HG03469 (cell line): ENCODE results near the gene GNAZ.

Source experiments
- ATAC-seq: cut with Tn5 transposase; IDR thresholded peaks from one replicate; pipeline ENCODE4 v1.9.1; 2021; ENCODE audit warnings: mild to moderate bottlenecking, moderate library complexity, moderate number of reproducible peaks; ENCODE audit not compliant: unreplicated experiment

Gene GNAZ

DNA sequence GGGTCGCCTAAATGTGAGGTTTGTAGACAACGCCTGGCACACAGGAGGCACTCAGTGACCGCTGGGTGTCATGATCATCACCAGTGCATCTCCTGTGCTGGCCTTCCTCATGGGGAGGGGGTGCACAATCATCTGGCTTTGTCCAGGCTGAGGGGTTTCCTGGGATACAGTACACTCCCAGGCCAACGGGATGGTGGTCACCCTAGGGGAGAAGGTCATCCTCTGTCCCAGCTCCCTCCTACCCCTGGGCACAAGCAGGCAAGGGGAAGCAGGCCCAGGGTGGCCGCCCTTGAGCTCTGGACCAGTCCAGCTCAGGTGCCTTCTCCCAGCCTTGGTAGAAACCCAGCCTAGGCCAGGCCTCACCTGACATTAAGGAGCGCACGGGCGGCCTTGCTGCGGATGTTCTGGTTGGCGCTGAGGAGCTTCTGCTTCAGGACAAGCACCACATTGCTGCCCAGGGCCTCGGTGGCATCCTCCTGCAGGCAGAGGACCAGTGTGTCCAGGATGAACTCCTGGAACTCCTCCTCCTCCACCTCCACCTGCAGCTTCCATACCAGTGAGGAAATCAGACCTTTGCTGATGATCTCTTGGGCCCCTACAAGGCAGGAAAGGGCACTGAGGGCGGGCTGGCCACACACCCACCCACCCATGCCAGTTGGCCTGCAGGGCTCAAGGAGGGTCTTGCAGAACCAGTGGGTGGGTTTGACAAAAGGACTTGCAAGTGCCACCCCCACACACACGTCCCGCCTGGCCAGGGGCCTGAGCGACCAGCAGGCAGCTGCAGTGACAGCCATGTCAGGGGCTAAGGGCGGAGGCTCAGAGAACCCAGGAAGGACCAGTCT is 6.6 kb upstream of the GNAZ start:
- no peak for ATAC-seq

DNA sequence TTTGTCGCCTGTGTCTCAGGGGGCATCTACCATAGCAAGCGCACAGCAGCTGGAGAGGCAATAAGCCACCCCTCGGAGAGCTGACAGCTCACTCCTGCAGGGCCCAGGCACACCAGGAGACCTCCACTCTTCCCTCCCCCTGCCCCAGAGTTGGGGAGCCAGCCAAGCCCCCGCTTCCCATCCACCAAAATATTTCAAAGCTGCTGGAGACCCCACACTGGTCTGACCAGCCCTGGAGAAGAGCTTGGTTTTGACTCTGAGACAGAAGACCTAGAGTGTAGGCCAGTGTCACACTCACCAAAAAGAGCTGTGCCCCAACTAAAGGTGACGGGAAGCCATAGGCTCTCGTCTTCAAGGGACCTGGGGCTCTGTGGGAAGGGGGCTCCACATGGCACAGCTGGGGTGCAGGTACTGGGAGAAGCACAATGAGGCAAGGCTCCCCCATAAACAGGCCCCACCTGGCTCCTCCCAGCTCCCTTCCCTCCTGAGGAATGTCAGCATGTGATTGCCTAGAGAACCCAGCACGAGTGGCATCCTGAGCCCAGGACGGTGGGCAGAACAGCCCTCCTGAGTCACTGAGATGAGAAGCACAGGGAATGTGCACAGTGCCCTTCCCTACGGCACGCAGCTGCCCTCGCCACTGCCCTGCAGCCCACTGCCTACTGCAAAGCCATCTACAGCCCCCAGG is 5.8 kb upstream of the GNAZ start:
- ATAC-seq, result no peak

DNA sequence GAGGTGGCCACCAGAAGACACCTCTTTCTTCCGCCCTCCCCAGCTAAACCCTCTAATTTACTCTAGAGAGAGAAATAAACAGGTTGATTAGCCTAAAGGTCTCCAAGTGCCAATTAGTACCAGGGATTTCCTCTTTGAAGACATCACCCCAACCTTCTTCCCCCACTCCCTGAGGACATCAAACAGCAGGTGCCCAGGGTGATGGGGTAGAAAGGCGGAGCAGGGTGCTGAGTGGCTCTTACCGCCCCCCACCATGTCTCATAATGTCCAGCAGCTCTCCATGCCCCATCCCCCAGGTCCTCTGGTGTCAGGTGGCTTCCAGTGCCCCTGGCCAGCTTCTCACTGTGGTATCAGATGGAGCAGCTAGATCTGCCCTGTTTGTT is 5.3 kb upstream of the GNAZ start:
- no peak for ATAC-seq

DNA sequence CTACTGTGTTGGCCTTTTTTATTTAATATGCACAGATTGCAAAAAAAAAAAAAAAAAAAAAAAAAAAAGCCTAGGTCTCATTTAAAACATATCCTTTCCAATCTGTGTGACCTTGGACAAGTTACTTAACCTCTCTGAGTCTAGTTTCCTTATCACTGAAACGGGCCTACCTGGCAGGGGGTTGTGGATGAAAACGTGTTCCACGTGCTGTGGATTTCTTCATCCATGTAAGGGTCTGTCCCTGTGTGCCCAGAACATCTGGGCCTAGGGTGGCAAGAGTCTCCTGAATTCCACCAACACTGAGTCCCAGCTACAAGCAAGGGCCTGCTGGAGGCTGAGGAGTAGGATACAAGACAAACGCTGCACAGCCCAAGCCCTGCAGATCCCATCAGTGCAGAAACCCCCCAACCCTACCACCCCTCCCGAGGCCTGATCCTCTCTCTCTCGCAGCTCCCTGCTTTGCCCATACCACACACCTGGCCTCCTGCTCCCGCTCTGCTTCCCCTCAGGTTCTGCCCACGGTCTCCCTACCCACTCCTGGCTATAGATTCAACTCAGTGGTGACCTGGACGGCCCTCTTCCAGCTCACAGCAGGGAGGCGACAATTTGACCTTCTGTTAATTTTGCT is 4.7 kb upstream of the GNAZ start:
- no peak for ATAC-seq

DNA sequence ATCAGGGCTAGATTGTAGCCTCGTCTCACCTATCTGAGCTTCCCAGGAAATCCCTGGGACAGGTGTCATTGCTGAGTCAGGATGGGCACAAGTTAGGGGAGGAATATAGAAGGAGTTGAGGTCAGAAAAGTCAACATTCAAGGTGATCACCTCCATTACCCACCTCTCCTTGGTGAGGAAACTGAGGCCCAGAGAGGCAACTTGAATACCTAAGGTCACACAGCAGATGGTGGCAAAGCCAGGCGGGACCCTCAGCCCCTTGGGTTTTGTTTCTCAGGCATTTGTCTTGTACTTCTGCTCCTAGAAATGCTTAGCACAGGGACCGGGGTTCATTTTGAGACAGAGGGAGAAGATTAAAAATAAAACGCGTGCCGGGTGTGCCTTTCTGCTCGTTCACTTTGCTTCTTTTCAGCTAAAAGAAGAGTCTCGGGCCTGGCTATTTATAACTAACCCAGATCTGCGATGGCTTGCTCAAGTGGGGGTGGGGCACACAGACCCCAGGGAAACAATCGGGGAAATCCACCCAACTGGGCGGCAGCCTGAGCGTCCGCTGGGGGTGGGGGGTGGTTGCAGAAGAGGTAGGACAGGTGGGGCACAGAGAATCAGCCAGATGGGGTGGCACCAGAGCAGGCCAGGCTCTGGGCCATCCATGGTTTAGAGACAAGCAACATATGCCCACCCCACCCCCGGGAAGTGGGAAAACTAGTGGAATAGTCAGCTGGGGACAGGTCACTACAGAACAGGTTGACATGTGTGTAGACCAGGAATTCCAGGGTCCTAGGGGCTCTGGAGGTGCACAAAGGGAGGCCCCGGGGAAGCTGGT is 3.9 kb upstream of the GNAZ start:
- no peak for ATAC-seq

DNA sequence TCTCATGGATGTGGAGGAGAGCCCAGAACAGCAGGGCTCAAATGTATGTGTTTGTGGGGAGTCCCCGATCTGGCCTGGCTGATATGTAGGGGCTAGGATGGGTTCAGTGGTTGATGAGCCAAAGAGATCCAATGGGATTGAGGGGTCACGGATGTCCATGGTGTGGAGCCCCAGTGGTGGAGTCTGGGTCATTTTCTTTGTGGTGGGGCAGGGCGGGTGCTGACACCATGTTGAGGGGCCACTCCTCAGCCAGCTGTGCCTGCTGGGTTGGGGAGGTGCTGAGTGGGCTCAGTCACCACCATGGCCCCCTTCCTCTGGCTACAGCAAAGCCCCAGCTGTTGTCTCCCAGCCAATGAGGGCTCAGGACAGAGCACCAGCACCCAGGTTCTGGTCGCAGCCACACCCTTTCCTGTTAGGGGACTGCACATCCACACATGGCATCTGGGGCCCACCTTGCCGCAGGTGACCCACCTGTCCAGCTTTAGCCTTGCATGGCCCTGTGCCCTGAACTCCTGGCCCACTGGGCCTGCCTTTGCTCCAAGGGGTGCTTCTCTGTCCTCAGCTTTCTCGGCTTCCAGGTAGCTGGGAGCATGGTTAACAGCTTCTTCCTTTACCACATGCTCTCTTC is 3.2 kb upstream of the GNAZ start:
- no peak for ATAC-seq

DNA sequence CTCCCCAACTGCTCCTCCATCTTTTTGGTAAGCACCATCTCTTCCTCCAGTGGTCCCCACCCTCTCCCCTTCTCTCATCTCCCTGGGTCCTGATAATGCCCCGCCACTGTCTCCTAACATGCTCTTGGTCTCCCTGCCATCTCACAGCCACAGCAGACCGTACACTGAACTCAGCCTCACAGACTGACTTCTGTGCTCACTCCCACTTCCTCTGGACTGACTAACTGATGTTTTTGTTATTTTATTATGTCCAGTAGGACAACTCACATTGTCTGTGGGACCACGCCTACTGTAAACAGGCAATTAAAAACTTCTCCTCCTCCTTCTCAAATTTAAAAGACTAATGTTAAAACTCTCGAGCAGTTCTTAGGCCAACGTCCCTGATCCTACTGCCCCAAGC is 2.6 kb upstream of the GNAZ start:
- no peak for ATAC-seq

DNA sequence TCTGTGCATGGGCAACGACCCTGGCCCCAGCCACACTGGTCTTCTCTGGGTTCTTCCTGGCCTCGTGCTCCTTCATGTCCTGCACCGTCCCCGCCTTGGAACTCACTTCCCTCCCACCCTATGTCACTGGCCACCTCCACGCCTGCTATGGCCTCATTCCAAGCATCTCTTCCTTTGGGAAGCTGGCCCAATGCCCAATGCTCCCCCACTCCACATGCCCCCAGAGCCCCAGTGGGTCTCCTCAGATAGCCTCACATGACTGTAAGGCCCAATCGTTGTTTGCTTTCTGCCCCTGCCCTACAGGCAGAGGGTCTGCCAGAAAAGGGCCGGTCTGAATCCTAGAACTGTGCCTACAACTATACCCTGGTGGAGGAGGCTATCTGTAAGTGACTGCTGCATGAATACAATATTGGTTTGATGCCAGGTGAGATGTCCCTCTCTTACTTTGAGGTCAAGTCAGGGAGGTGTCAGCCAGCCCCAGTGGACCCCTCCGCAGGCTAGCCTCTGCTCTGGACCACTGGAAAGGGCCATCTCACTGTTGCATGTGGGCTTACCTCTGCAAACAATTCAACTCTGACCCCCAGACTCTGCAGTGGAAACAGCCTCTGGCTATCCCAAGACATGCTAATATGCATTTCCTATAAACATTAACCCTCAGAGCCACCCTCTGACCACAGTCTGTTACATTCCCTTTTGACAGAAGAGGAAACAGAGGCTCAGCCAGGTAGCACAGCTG is 2.1 kb upstream of the GNAZ start:
- ATAC-seq, result no peak

DNA sequence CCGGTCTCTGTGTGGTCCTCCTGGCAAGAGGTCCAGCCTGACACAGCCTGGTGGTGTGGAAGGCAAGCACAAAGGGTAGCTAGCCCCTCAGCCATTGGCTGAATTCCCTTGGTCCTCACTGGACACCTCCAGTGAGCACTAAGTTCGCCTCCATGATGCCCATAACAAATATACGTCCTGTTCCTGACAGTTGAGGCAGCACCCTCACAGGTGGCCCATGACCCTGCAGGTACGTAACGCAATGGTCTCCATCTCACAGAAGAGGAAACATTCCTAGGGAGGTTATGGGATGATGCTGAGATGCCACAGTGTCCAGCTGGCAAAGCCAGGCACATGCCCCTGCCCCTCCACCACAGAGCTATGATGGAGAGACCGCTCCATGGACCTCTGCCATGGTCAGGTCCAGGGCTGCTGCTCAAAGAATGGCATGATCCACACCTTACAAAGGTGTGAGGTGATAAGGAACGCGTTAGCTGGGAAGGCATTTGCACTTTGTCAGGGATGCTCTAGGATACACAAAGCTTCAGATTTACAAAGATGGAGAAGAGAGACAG is 1.4 kb upstream of the GNAZ start:
- no peak for ATAC-seq

DNA sequence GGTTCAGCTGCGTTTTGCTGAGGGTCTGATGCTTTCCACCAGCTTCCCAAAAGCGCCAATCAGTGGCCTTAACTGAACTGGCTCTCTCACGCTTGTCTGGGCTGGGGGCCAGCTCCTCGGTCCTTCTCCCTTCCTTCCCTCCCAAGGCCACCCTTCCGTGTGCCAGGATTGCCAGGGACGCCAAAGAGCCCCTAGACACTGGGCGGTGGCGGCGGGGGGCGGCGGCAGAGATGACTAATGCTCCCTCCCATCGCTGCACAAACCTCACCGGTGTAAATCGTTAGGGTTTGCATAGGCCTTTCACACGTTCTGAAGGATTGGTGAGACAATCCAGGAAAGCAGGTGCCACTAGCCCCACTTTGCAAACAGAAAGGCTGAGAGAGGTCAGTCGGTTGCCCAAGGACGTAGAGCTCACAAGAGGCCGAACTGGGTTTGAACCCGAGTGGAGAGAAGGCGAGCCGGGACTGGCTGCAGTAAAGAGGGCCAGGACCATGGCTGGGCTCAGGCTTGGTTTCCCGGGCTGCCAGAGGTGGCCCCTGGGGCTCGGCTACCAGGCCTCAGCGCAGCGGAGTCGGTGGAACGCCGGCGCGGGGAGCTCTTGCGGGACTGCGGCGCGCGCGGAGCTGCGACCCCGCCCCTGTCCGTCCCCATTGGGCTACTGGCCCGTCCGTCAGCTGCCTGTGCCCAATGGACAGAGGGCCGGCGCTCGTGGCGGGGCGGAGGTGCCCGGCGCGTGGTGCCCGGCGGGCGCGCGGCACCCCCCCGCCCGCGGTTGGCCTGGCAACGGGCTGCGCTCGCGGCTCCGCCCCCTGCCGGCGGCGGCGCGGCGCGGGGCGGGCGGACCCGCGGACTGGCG is 589 bp upstream of the GNAZ start:
- ATAC-seq, result peak; percentile 59

DNA sequence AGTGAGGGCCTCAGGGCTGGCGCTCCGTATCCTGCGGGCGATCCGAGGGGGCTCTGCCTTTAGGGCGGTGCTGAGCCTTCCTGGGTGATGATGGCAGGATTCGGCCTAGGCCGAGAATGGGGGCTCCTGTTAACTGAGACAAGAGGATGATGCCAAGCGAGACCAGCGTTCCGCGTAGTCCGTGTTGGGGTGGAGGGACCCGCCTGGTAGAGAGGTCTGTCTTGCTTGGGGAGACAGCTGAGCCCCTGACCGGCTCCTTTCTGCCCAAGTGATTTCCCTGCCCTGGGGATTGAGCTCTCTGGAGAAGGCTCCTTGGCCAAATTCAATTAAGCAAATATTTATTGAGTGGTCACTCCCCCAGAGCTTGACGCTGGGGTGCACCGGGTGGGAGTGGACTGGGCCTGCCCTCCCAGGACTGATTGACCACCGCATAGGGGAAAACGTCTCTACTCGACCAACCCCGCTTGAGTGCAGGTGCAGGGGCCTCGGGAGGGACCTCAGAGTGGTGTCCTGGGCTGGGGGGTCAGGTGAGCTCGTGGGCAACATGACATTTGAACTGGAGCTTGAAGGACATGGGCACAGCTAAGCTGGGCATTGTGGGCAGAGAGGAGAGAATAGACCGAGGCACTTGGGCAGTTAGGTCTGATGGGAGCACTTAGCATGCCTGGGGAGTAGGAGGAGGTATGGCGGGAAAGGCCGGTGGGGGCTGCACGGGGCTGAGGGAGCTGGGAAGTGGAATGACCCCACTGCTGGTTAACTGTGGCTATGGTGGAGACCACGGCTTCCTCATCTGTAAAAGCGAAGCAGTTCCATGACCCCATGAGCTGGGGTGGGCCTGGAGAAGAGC is 1.1 kb downstream of the GNAZ start:
- ATAC-seq, result no peak

DNA sequence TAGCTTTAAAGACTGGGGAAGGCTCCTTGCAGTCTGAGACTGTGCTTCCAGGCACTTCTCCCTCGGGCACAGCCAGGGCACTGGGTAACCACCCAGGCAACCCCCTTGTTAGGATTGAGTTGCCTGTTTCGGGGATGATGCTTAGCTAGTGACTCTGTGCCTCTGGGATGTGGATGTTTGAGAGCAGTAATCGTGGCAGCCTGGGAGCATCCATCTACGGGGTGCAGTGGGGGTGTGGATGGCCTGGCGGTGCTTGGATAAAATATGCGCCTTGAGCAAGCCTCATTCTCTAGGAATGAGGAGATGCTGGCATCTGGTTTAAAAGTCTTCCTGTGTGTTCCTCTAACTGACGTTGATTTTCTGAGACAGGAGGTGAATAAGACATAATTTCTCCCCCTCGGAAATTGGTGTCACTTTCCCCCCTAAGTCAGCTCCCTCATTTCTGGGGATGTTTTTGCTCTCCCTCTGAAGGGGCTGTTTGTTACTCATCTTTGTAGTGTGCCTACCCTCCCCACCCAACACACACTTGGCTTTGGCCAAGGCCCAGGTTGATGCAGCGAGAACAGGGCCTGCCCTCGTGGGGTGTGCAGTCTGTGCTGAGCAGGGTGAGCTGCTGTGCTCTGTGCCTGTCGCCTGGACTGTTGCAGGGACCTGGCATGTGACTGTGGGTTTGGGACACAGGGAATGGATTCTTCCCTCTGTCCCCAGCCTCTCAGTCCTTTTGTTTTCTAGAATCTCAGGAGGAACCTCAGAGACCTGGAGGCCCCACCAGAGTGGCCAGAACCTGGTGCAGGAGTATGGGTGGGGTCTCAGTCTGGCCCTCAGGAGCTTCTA is 2.0 kb downstream of the GNAZ start:
- ATAC-seq, result no peak

DNA sequence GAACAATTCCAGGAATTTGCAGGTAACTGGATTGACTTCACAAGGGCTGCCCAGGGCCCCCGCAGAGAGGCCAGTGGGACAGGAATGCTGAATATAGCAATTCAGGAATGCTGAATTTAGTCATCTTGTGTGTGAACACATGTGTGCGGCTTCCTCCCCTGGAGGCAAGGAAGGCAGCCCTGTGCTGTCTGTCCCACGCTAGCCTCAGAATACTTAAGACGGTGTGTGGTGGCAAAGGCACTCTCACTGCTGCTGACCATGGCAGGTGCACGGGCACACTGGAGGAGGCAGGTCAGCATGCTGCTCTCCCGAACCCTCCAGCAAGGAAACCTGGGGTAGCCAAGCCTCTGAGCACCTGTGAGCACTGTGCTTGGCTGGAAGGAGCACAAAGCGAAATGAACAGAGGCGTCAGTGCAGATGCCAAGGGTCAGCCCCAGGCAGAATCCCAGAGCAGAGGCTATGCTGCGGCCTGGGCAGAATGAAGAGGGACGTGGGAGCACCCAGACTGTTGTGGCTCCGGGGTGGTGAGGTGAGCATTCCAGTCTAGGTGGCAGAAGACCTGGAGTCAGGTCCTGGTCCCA is 2.7 kb downstream of the GNAZ start:
- ATAC-seq, result no peak

DNA sequence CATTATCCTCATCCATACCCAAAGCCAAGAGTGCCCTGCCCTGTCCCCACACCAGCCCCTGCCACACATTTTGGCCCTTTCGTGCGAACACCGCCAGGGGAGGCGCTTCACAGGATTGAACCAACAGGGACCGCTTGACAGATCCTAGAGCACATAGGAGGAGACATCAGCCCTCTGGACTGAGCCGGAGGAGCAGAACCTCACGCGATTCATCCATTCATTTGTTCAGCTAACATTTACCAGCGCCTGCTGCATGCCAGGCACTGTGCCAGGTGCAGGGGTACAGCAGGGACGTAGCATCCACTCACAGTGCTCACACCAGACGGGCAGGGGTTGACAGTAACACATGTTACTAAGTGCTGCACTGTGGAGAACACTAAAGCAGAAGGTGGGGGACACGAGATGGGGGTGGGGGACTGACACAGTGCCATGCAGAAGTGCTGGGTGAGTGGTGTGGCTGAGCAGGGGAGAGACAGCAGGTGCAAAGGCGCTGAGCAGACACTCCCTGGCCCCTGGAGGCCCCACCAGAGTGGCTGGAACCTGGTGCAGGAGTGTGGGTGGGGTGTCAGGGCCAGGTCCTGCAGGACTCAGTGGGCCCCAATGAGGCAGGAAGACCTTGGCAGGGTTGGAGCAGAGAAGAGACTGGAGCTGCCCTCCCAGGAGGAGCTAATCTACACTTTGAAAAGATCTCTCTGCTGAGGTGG is 3.4 kb downstream of the GNAZ start:
- ATAC-seq, result no peak

DNA sequence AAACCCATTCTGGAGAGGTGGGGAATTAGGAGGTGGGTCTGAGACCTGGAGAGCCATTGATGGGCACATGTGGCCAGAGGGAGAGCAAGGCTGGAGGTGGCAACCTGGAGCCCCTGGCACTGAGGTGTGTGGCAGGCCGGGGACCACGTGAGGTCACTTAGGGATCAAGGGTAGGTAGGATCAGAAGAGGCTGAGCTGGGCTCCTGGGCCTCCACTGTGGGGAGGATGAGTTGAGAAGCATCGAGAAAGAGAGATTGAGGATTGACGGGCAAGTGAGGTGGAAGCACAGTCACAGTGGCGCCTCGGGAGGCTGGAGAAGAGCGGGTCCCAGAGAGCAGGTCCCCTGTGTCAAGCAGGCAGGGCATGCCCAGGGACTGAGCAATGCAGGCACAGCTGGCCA is 4.1 kb downstream of the GNAZ start:
- ATAC-seq, result no peak

DNA sequence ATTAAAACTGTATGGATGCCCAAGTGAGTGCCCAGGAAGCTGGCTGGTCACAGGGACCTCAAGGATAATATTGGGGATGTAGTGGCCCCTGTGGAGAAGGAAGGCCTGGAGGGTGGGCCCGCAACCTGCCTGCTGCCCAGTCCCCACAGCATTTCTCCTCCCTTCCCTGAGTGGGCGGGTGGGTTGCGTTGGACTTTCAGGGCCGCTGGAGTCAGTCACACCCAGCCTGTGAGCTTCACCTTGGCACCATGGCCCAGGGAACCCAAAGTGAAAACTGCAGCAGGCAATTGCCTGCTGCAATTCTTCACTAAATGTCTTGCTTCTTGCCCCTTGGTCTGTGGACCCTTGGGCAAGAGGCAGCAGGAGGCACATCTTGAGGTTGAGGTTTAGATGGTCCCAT is 4.7 kb downstream of the GNAZ start:
- ATAC-seq, result no peak
